ENCODE results near the gene RAC3.

- no peak for TF ChIP-seq CTCF (optimal IDR thresholded peaks at IDR 0.05 in 1 of 3, IDR thresholded peaks at IDR 0.05 in 1 of 3, conservative IDR thresholded peaks at IDR 0.05 in 1 of 3; ENCODE audit: extremely low read depth in 1 of 3, insufficient read depth in 2 of 3, low read length in 3 of 3)
- no peak for TF ChIP-seq EZH2 (IDR thresholded peaks at IDR 0.05; ENCODE audit: low read length)
Observed at GRCh38 chr17:82006468-82007227, 24.8 kb upstream of the RAC3 start.
